PC-9 (cell line): ENCODE results near the gene MAP1S.

Experiments
- CTCF ChIP-seq: fragments of 200-600 bp; sonication (generic); conservative IDR thresholded peaks from 2 replicates; pipeline ENCODE4 v1.6.1; 2017; ENCODE audit warnings: mixed run types, antibody characterized with exemption, mild to moderate bottlenecking, moderate library complexity
- EZH2 ChIP-seq: fragments of 200-600 bp; sonication (generic); IDR thresholded peaks from 2 replicates; pipeline ENCODE4 v1.8.0; 2017; ENCODE audit warnings: antibody characterized with exemption, low read depth

- TF ChIP-seq CTCF (no peak), EZH2 (no peak)
Observed at GRCh38 chr19:17679526-17680229, 39.6 kb upstream of the MAP1S start.
